Measurements from ENCODE around the gene WDPCP. TPM values are rescaled to one million over a fixed set of nuclear protein-coding genes. Genes with fewer than 3 reads are reported as not detected.
A peak's percentile ranks its signal among the peaks of the same experiment; 100 is the strongest.
"Not testable (repeated sequence)": the region's sequence is repeated elsewhere in the genome, so short reads cannot be mapped to it uniquely, and the experiment has no call there.

The WDPCP gene
- total RNA-seq, 1 donor from 2014 or later: 5.5 TPM

DNA sequence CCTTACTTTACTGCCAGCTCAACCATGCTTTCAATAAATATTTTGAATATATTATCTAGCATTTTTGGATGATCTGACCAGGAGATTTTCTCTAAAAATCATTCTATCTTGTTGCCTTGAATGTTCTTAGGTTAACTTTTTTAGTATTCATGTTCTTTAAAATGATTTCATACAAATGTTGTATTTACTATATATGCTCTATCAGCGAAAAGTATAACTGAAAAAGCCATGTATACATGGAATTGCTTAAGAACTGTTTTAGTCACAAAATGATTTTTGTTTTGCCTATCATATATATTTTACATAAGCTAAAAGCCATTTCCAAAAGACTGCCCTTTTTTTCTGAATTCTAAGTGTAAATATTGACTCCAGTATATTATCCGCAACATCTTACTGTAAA lies 213.9 kb downstream of the WDPCP start:
- DNase-seq (ENCODE audit: low read depth): no peak

DNA sequence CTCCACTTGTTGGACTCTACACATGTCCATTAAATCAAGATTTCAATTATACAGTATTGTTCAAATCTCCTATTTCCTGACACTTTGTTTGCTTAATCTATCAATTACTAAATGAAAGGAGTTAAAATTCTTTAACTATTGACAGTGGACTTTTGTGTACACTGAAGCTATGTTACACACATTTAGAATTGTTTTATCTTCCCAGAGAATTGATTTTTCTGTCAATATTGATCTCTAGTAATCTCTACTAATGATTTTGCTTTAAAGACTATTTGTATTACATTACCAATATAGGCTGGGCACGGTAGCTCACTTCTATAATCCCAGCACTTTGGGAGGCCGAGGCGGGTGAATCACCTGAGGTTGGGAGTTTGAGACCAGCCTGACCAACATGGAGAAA lies 215.7 kb downstream of the WDPCP start:
- no peak for DNase-seq (ENCODE audit: low read depth)

DNA sequence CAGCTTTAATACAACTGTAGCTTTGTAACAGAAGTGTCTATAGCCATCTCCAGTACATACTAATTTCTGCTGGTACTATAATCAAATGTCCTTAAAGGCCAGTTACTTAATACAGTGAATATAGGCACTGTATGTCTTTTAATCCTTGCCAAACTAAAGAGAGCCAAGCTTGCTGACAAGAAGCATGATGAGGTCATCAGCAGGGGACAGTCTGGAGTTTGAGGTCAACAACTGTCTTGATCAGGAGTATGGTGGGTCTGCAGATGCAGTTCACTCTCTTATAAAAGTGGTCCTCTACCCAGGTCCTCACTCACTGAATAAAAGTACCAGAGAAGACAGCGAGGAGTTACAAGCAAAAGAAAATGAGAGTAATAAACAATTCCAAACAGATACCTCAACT lies 219.1 kb downstream of the WDPCP start:
- DNase-seq (ENCODE audit: low read depth): no peak

DNA sequence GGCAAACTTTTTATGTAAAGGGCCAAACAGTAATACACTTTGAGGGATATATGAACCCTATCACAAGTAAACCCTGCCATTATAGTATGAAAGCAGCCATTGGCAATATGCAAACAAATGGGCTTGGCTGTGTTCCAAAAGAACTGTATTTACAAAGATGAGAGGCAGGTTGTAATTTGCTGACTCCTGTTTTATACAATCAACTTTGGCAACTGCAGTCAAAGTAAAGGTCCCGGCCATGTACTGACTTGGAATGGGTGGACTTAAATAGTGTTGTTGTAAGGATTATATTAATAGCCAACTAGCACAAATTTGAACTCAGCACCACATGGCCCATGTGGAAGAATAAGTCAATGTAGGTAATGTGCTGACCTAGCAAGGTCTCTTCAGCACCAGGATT lies 223.4 kb downstream of the WDPCP start:
- DNase-seq (ENCODE audit: low read depth): no peak

DNA sequence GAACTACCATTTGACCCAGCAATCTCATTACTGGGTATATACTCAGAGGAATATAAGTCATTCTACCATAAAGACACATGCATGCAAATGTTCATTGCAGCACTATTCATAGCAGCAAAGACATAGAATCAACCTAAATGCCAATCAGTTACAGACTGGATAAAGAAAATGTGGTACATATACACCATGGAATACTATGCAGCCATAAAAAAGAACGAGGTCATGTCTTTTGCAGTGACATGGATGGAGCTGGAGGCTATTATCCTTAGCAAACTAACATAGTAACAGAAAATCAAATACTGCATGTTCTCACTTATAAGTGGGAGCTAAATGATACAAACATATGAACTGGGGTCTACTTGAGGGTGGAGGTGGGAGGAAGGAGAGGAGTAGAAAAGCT lies 230.6 kb downstream of the WDPCP start:
- not testable (repeated sequence) for DNase-seq (ENCODE audit: low read depth)

DNA sequence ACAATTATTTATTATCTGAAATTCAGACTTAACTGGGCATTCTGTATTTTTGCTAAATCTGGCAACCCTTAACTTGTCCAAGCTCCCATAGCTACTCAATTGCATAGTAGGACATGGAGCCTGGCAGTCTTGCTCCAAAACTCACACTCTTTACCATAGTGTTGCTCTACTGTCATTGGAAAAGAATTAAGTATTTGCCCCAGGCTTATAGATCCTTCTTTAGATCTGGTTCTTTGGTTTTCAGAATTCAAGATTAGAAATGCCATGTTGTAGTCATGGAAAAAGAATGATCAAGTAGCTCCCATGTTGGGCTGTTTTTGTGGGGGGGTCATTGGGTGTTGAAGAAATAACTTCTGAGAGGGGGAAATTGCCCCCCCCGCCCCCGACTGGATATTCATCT lies 240.9 kb downstream of the WDPCP start:
- DNase-seq (ENCODE audit: low read depth): no peak

DNA sequence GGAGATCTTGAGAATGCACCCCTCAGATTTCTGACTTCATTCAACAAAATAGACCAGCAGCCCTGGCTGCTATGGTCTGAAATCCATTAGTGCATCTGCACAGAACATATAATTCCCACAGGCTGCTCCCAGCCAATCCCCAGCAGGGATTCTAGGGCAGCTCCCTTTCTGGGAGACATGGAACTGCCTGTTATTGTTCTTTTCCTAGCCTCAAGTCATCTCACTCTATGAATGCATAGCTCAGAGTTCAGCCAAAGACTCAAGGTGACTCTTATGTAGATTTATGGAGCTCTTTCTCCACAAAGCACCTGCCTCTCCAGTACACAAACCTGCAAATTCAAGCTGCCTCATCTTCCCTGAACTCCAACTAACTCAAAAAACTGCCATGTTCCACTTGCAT lies 241.9 kb downstream of the WDPCP start:
- no peak for DNase-seq (ENCODE audit: low read depth)

DNA sequence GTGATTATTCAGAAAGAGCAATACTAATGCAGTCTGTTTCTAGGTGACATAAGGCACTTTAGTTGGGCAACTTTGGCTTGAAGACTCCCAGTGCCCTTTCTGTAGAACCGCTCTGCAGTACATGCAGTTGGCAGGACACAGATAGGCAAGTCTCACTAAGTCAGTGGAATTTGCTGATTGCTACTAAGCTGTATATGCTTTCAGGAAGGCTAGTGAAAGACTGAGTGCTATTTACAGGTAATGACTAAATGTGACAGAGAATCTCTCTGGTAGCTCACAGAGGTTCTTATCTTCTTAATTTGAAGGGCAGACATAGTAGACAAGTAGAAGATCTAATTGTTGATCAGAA lies 243.0 kb downstream of the WDPCP start:
- peak; percentile 3 for DNase-seq (ENCODE audit: low read depth)

DNA sequence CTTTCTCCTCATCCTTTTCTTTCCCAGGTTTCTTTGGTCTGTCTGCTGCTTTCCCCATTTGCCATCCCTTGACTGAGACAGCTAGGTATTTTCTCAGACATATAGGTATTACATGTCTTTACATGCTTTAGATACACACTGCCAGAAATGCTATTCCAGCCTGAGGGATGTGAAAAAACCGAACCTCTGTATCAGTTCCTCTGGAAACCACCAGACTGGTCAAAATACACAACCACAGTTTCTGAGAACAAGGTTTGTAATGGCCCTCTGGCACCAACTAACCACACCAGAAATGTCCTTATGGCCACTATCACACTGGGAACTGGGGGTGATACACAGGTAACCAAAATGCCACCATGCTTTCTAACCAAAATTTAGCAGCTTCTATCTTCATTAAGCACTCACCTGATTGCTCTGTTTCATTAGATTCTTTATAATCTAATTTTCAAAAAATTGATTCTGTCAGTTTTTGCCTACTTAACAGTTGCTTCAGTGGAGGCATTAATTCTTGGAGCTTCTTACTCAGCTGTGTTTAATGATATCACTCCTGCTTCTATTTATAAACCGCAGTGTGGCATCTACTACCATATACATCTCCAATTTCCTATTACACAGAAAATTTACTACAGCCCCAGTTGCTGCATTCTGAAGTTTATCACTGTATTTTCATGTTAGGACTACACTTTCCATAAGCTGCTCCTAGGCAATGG lies 243.5 kb downstream of the WDPCP start:
- DNase-seq (ENCODE audit: low read depth): no peak

DNA sequence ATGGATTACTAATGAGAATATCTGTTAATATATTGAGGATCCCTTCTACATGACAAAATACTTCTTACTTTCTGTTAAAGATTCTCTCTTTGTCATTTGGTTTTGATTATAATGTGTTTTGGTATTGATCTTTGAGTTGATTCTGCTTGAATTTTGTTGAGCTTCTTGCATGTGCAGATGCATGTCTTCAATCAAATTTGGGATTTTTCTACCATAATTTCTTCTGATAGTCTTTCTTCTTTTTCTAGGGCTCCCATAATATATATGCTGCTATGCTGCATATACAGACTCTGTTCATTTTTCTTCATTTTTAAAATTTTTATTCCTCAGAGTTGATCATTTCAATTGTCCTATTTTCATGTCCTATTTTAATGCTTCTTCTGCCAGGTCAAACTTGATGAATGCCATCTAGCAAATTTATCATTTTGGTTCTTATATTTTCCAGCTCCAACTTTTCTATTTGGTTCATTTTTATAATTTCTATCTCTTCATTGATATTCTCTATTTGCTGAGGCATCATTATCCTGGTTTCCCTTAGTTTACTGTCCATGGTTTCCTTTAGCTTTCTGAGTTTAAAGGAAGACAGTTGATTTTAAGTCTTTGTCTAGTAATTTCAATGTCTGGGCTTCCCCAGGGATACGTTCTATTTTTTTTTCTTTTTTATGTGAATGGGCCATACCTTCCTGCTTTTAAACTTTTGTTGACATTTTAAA lies 244.7 kb downstream of the WDPCP start:
- DNase-seq (ENCODE audit: low read depth): no peak

DNA sequence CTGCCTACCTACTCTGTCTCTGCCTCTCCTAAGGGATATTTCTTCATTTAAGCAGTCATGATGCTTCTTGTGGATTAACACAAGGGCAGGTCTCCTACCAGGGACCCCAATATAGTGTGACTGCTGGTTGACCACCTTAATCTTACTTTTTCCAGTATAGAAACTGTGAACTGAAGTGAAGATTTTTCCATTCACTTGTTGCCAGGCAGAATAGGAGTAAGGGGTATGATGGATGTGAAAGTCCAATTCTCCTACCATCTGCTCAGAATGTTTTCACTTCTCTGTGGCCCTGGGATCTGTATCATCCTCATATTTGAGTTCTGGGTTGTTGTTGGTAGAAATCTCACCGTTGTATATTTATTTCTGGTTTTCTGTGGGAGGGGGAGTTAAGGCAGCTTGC lies 247.8 kb downstream of the WDPCP start:
- no peak for DNase-seq (ENCODE audit: low read depth)

DNA sequence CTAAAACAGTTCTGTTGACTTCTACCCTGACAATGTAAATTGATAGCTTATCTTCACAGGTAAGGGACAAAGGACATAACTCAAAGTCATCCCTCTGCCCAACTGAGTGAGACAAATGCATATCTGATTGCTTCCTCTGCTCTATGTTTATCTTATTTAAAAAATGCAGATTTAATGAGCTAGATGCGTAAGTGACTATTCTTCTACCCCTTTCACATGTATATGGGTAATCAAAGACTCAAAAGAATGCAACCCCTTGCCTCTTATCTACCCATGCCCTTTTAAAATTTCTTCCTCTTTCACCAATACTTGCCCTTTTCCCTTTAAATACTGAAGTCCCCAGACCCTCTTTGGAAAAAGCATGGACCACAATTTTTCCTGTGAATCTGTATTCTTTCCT lies 253.4 kb downstream of the WDPCP start:
- no peak for DNase-seq (ENCODE audit: low read depth)

DNA sequence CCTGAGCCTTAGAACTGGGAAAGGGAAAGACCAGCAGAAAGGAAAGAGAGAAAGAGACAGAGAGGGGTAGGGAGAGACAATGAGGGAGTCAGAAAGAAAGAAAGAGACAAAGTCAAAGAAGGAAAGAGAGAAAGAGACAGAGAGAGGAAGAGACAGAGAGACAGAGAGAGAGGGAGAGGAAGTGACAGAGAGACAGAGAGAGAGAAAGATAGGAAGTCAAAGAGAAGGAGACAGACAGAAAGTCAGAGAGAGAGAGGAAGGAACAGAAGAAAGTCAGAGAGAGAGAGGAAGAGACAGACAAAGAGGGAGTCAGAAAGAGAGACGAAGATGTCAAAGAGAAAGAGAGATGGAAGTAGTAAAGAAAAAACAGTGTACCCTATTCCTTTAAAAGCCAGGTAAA lies 261.8 kb downstream of the WDPCP start:
- no peak for DNase-seq (ENCODE audit: low read depth)

DNA sequence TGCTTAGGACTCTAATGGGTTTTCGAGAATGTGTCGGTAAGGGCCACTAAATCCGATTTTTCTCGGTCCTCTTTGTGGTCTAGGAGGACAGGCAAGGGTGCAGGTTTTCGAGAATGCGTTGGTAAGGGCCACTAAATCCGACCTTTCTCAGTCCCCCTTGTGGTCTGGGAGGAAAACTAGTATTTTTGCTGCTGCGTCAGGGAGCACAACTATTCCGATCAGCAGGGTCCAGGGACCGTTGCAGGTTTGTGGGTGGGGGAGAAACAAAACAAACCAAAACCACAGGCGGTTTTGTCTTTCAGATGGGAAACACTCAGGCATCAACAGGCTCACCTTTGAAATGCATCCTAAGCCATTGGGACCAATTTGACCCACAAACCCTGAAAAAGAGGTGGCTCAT lies 264.6 kb downstream of the WDPCP start:
- not testable (repeated sequence) for DNase-seq (ENCODE audit: low read depth)

DNA sequence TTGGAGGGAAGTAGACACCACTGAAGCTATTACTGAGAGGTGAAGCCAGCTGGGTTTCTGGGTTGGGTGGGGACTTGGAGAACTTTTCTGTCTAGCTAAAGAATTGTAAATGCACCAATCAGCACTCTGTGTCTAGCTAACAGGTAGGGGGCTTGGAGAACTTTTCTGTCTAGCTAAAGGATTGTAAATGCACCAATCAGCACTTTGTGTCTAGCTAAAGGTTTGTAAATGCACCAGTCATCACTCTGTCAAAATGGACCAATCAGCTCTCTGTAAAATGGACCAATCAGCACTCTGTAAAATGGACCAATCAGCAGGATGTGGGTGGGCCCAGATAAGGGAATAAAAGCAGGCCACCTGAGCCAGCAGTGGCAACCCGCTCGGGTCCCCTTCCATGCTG lies 266.3 kb downstream of the WDPCP start:
- DNase-seq (ENCODE audit: low read depth): not testable (repeated sequence)

DNA sequence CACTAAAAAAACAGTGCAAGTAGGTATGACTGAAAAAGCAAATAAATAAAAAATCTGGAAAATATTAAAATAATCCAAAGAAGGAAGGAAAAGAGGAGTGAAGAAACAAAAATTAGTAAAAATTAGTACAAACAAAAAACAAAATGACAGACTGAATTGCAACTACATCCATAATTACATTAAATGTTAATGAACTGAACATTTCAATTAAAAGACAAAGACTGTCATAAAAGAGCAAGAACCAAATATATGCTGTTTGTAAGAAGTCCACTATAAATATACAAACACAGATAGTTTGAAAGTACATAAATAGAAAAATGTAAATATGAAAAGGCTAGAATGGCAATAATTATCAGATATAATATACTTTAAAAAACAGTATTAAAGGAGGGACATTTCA lies 267.6 kb downstream of the WDPCP start:
- DNase-seq (ENCODE audit: low read depth): no peak

DNA sequence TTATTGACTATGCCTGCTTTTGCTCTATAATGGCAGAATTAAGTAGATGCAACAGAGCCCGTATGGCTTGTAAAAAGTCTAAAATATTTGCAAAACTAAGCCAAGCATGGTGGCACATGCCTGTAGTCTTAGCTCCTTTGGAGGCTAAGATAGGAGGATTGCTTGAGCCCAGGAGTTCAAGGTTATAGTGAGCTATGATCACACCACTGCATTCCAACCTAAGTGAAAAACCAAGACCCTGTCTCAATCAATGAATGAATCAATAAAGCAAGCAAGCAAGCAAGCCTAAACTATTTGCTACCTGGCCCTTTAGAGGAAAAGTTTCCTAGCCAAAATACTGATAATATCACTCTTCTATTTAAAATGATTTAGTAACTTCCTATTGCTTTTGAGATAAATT lies 277.7 kb downstream of the WDPCP start:
- no peak for DNase-seq (ENCODE audit: low read depth)

DNA sequence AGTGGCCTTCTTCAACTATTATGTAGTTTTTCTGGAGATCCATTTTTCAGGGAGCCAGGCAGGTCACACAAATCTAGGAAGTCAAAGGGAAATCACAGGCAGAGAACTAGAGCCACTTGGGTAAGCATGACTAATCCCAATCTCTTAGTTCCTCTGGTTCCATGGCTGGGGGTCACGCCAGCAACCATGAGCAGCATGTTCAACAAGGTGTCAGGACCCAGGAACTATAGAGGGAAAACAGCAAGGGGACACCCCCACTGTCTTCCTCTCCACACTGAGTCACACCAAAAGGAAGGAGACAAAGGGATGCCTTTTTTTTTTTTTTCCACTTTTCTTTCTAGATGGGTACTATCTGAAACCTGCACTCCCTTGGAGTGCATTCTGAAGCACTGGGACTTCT lies 286.8 kb downstream of the WDPCP start:
- DNase-seq (ENCODE audit: low read depth): no peak

DNA sequence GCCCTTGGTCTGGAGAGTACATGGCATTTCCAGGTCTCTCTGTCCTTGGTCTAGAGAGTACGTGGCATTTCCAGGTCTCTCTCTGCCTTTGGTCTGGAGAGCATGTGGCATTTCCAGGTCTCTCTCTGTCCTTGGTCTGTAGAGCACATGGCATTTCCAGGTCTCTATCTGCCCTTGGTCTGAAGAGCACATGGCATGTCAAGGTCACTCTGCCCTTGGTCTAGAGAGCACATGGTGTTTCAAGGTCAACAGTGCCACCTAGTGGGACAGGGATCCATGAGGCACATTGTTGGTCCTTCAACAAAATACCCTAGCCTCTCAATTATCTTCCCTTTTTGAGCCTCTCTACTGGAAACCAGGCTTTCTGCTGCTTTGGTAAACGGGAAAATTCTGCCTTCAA lies 287.4 kb downstream of the WDPCP start:
- DNase-seq (ENCODE audit: low read depth): no peak

DNA sequence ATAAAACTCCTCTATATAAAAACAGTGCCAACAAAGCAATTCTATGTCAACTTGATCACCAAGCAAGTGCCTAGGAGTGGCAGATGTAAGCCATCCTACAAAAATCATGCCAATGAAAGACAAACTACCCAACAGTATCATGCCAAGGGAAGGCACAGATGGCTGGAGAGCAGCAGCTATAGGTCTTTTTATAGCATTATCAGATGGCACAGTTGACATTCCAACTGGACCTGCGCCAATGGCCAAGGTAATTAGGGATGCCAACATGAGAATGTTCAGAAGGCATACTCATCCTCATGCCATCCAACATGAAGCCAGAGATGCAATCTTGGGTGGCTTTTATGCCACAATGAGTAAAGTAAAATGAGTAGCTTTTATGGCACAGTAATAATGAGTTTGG lies 300.3 kb downstream of the WDPCP start:
- no peak for DNase-seq (ENCODE audit: low read depth)

DNA sequence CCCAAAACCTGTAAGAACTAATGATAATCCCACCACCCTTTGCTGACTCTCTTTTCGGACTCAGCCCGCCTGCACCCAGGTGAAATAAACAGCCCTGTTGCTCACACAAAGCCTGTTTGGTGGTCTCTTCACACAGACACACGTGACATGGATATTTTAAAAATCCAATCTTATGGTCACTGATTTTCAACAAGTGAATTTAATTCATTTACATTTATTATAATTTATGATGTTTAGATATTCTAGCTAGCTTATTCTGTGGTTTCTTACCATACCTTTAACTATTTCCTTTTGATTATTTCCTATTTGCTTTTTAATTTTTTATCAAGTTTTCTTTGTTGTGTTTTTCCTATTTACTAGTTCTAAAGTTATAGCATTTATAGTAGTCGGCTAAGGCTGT lies 301.8 kb downstream of the WDPCP start:
- not testable (repeated sequence) for DNase-seq (ENCODE audit: low read depth)

DNA sequence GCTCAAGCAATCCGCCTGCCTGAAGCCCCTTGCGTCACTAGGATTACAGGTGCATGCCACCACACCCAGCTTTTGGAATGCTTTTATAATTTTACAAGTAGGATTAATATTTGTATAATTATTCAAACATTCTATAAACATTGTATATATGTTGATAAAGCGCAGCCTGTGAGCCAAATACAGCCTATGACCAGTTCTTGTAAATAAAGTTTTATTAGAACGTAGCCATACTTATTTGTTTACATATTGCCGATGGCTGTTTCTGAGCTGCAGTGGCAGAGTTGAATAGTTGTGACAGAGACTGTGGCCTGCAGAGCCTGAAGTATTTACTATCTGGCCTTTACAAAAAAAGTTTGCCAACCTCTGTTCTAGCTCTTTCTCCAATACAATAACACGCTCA lies 305.0 kb downstream of the WDPCP start:
- DNase-seq (ENCODE audit: low read depth): no peak

DNA sequence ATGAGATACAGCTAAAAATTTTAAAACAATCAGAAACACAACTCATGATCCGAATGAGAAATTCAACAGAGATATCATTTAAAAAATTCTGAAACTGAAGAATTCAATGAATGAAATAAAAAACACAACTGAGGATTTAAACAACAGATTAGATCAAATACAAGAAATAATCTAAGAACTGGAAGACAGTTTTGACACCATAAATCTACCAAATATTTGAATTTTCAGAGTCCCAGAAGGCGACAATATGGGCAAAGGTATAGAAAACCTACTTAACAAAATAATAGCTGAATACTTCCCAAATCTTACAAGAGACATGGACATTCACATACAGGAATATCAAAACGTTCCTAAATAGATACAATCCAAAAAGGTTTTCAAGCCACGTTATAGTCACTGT lies 315.7 kb downstream of the WDPCP start:
- DNase-seq (ENCODE audit: low read depth): no peak
